Measurements from ENCODE around the gene ZNF101. TPM values are rescaled to one million over a fixed set of nuclear protein-coding genes. Genes with fewer than 3 reads are reported as not detected.
A peak's percentile ranks its signal among the peaks of the same experiment; 100 is the strongest.

Gene ZNF101
- total and polyA plus RNA-seq, 10 donors = 29.6 to 58.3 (median 42.0) TPM

DNA sequence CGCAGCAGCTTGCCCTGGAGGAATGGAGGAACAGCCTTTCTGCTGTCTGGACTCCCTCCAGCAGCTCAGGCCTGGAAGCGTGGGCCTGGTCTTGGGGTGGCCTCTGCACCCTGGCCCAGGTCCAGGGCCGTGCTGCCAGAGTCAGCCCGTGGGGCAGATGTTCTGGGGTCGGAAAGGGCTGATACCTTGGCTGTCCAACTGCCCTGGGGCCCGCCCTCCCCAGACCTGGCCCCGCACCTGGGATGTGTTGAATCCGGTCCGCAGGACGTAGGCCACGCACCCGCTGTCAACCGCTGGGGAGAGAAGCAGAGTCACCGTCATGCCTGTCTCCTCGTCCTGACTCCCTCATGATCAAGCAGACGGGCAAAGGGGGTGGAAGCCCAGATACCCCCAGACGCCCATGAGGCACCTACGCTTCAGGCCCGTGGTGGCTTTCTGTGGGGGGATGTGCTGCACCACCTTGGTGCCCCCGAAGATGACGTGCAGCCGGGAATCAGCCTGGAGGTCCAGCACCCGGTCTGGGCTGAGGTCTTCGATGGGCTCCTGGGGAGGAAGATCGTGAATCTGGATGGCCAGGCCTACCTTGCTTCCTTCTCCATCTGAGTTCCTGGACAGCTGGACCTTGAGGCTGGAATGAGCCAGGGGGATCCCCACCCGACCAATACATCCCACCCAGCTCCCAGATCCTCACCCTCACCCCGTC, 12.8 kb upstream of the ZNF101 start:
- H3K27ac ChIP-seq = no peak overlapping the region
- no peak for TF ChIP-seq POLR2A (IDR thresholded peaks at IDR 0.05)
- TF ChIP-seq, protein P1, sequence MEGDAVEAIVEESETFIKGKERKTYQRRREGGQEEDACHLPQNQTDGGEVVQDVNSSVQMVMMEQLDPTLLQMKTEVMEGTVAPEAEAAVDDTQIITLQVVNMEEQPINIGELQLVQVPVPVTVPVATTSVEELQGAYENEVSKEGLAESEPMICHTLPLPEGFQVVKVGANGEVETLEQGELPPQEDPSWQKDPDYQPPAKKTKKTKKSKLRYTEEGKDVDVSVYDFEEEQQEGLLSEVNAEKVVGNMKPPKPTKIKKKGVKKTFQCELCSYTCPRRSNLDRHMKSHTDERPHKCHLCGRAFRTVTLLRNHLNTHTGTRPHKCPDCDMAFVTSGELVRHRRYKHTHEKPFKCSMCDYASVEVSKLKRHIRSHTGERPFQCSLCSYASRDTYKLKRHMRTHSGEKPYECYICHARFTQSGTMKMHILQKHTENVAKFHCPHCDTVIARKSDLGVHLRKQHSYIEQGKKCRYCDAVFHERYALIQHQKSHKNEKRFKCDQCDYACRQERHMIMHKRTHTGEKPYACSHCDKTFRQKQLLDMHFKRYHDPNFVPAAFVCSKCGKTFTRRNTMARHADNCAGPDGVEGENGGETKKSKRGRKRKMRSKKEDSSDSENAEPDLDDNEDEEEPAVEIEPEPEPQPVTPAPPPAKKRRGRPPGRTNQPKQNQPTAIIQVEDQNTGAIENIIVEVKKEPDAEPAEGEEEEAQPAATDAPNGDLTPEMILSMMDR (IDR thresholded peaks at IDR 0.05 in 8 of 11, conservative IDR thresholded peaks at IDR 0.05 in 3 of 11) = no peak
- TF ChIP-seq POLR2AphosphoS5 (IDR thresholded peaks at IDR 0.05) = peak in 1 of 3 donors; percentile 44
- 93 to 97% (median 96%) methylated on average over 15 to 27 of the region's 27 CpGs for WGBS, 5 donors
- DNase-seq = peak; percentile 58
- intact Hi-C loops (cut with DNase I; ENCODE audit: low total_unique reads) = no loop called here
- H3K36me3 ChIP-seq = peaks cover 18 to 100% (median 96%) of the 10 kb centered on the region in 6 donors
- H3K4me1 ChIP-seq = peaks cover 3 to 15% (median 7%) of the 10 kb centered on the region in 6 donors
- no peak overlapping the region for H3K4me3 ChIP-seq
- H3K27me3 ChIP-seq (replicated peaks in 1 of 7) = no peaks in the 10 kb centered on the region
- H3K9me3 ChIP-seq = no peaks in the 10 kb centered on the region

GRCh38 chr19:19656451-19657396, 11.9 kb upstream of the ZNF101 start:
- TF ChIP-seq POLR2AphosphoS5 (IDR thresholded peaks at IDR 0.05) = peak; percentile 16 to 65 (median 27)
- TF ChIP-seq POLR2A (IDR thresholded peaks at IDR 0.05) = no peak
- Histone ChIP-seq H3K4me3 (no peak overlapping the region), H3K27ac (no peak overlapping the region), H3K9me3 (no peaks in the 10 kb centered on the region), H3K4me1 (peaks cover 5 to 24% (median 16%) of the 10 kb centered on the region in 6 donors), H3K36me3 (peaks cover 18 to 99% (median 86%) of the 10 kb centered on the region in 6 donors), H3K27me3 (replicated peaks in 1 of 7) (no peaks in the 10 kb centered on the region)
- 93 to 98% (median 95%) methylated on average over 27 to 33 of the region's 33 CpGs for WGBS, 5 donors
- intact Hi-C loops (cut with DNase I; ENCODE audit: low total_unique reads) = no loop called here
- peak; percentile 73 for DNase-seq

GRCh38 chr19:19657397-19657783, 11.2 kb upstream of the ZNF101 start:
- Histone ChIP-seq H3K9me3 (no peaks in the 10 kb centered on the region), H3K36me3 (peaks cover 18 to 92% (median 80%) of the 10 kb centered on the region in 6 donors), H3K27ac (no peak overlapping the region), H3K4me3 (no peak overlapping the region), H3K4me1 (peaks cover 11 to 31% (median 23%) of the 10 kb centered on the region in 6 donors), H3K27me3 (replicated peaks in 1 of 7) (no peaks in the 10 kb centered on the region)
- intact Hi-C loops (cut with DNase I; ENCODE audit: low total_unique reads) = no loop called here
- TF ChIP-seq POLR2A (IDR thresholded peaks at IDR 0.05) = no peak
- TF ChIP-seq, protein P1 (IDR thresholded peaks at IDR 0.05 in 8 of 11, conservative IDR thresholded peaks at IDR 0.05 in 3 of 11) = no peak
- no peak for TF ChIP-seq POLR2AphosphoS5 (IDR thresholded peaks at IDR 0.05)
- DNase-seq = peak; percentile 45
- 83 to 90% (median 85%) methylated on average over 6 to 10 of the region's 10 CpGs for WGBS, 5 donors

DNA sequence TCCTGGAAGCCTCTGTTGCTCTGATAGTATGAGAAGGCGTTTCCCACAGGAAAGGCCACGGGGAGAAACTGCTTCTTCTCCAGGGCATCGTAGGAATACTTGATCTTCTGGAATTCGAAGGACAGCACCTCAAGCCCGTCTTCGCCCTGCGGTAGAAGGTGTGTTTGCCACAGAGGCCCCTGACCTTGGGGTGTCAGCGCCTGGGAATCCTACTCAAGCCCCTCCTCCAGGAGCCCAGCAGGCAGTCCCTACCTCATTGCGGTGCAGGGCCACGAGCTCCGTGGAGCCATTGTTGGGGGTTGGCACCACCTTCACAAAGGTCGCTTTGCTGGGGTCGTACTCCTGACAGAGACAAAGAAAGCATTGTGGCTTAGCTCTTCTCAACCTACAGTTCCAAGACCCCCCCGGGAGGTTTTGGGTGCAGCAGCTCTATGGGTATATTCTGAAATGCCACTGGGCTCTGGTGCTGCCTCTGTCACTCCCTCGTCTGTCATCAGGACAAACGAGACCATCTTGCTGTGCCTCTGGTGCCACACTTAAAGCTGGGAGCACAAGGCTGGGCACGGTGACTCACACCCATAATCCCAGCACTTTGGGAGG, 8.9 kb upstream of the ZNF101 start:
- no peak overlapping the region for H3K4me3 ChIP-seq
- TF ChIP-seq, protein P1 (IDR thresholded peaks at IDR 0.05 in 8 of 11, conservative IDR thresholded peaks at IDR 0.05 in 3 of 11) = no peak
- no peak for TF ChIP-seq POLR2AphosphoS5 (IDR thresholded peaks at IDR 0.05)
- TF ChIP-seq POLR2A (IDR thresholded peaks at IDR 0.05) = no peak
- intact Hi-C loops (cut with DNase I; ENCODE audit: low total_unique reads) = loop anchor here (10.0 kb wide), 1 partner anchor 75 kb away; the partner anchor contains the start of gene ZNF14
- DNase-seq = peak; percentile 65
- 89 to 93% (median 92%) methylated on average over 15 to 17 of the region's 17 CpGs for WGBS, 5 donors
- H3K27ac ChIP-seq = no peak overlapping the region
- peaks cover 16 to 47% (median 33%) of the 10 kb centered on the region in 6 donors for H3K4me1 ChIP-seq
- H3K9me3 ChIP-seq = no peaks in the 10 kb centered on the region
- H3K27me3 ChIP-seq (replicated peaks in 1 of 7) = no peaks in the 10 kb centered on the region
- peaks cover 11 to 69% (median 56%) of the 10 kb centered on the region in 6 donors for H3K36me3 ChIP-seq
